ENCODE data around the gene DNAJC9.
"Not testable (repeated sequence)": the region's sequence is repeated elsewhere in the genome, so short reads cannot be mapped to it uniquely, and the experiment has no call there.

DNAJC9 gene

DNA sequence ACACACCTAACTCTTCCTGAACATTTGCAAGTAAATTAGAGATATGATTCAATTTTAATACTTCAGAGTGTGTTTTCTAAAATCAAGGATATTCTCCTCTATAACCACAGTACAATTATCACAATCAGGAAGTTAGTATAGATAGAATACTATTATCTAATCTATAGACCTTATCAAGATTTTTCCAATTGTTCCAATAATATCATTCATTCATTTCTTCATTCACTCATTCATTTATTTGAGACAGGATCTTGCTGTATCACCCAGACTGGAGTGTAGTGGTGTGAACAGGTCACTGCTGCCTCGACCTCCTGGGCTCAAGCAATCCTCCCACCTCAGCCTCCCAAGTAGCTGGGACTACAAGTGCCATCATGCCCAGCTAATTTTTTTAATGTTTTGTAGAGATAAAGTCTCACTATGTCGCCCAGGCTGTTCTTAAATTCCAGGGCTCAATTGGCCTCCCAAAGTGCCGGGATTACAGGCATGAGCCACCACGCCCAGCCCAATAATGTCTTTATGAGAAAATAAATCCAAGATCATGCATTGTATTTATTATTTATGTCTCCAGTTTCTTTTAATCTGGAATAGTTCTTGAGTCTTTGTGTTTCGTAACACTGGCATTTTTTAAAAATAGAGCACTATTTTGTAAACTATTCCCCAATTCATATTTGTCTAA is 16.0 kb upstream of the DNAJC9 start:
- Histone ChIP-seq H3K4me2 (ENCODE audit: low read depth, low read length) (no peak overlapping the region), H3K4me3 (ENCODE audit: low read length) (no peak overlapping the region), H3K9me2 (replicated peaks; ENCODE audit: insufficient read depth, low read length) (no peaks in the 10 kb centered on the region), H3K36me3 (replicated peaks; ENCODE audit: insufficient read depth, low read length) (no peaks in the 10 kb centered on the region), H4K20me1 (ENCODE audit: insufficient read depth, low read length) (no peaks in the 10 kb centered on the region), H3K9ac (ENCODE audit: low read length) (no peak overlapping the region), H3K27ac (ENCODE audit: low read length) (no peak overlapping the region), H3K27me3 (replicated peaks; ENCODE audit: insufficient read depth, low read length) (no peaks in the 10 kb centered on the region), H3K9me3 (replicated peaks; ENCODE audit: insufficient read depth, low read length) (no peaks in the 10 kb centered on the region), H3F3A (ENCODE audit: insufficient read depth, low read length) (no peaks in the 10 kb centered on the region), H2AFZ (ENCODE audit: low read length) (no peak overlapping the region), H3K79me2 (ENCODE audit: low read length) (no peaks in the 10 kb centered on the region), H3K4me1 (ENCODE audit: low read length) (no peaks in the 10 kb centered on the region)
- TF ChIP-seq CTCF (IDR thresholded peaks at IDR 0.05; ENCODE audit: low read length) (no peak), EZH2 (optimal IDR thresholded peaks at IDR 0.05; ENCODE audit: low read depth, low read length) (no peak), EZH2phosphoT487 (IDR thresholded peaks at IDR 0.05; ENCODE audit: low read length) (no peak)
- DNase-seq, result no peak

GRCh38 chr10:73262105-73262730 is 15.2 kb upstream of the DNAJC9 start:
- Histone ChIP-seq H4K20me1 (ENCODE audit: insufficient read depth, low read length) (no peaks in the 10 kb centered on the region), H3K4me1 (ENCODE audit: low read length) (no peaks in the 10 kb centered on the region), H3K79me2 (ENCODE audit: low read length) (no peaks in the 10 kb centered on the region), H2AFZ (ENCODE audit: low read length) (no peak overlapping the region), H3K4me2 (ENCODE audit: low read depth, low read length) (no peak overlapping the region), H3K27ac (ENCODE audit: low read length) (no peak overlapping the region), H3K9ac (ENCODE audit: low read length) (no peak overlapping the region), H3K9me2 (replicated peaks; ENCODE audit: insufficient read depth, low read length) (no peaks in the 10 kb centered on the region), H3K4me3 (ENCODE audit: low read length) (no peak overlapping the region), H3F3A (ENCODE audit: insufficient read depth, low read length) (no peaks in the 10 kb centered on the region), H3K9me3 (replicated peaks; ENCODE audit: insufficient read depth, low read length) (no peaks in the 10 kb centered on the region), H3K27me3 (replicated peaks; ENCODE audit: insufficient read depth, low read length) (no peaks in the 10 kb centered on the region), H3K36me3 (replicated peaks; ENCODE audit: insufficient read depth, low read length) (no peaks in the 10 kb centered on the region)
- TF ChIP-seq EZH2phosphoT487 (IDR thresholded peaks at IDR 0.05; ENCODE audit: low read length), result no peak
- no peak for TF ChIP-seq CTCF (IDR thresholded peaks at IDR 0.05; ENCODE audit: low read length)
- no peak for TF ChIP-seq EZH2 (optimal IDR thresholded peaks at IDR 0.05; ENCODE audit: low read depth, low read length)
- no peak for DNase-seq

- no peak for DNase-seq
- H3K9ac ChIP-seq (ENCODE audit: low read length), result no peak overlapping the region
- no peaks in the 10 kb centered on the region for H3K9me3 ChIP-seq (replicated peaks; ENCODE audit: insufficient read depth, low read length)
- H3K36me3 ChIP-seq (replicated peaks; ENCODE audit: insufficient read depth, low read length), result no peaks in the 10 kb centered on the region
- no peak overlapping the region for H2AFZ ChIP-seq (ENCODE audit: low read length)
- no peaks in the 10 kb centered on the region for H3K9me2 ChIP-seq (replicated peaks; ENCODE audit: insufficient read depth, low read length)
- H3K27me3 ChIP-seq (replicated peaks; ENCODE audit: insufficient read depth, low read length), result no peaks in the 10 kb centered on the region
- H3K79me2 ChIP-seq (ENCODE audit: low read length), result no peaks in the 10 kb centered on the region
- no peaks in the 10 kb centered on the region for H4K20me1 ChIP-seq (ENCODE audit: insufficient read depth, low read length)
- H3K27ac ChIP-seq (ENCODE audit: low read length), result no peak overlapping the region
- H3F3A ChIP-seq (ENCODE audit: insufficient read depth, low read length), result no peaks in the 10 kb centered on the region; the same call in 1 of the 2 replicates
- H3K4me1 ChIP-seq (ENCODE audit: low read length), result no peaks in the 10 kb centered on the region
- no peak for TF ChIP-seq EZH2phosphoT487 (IDR thresholded peaks at IDR 0.05; ENCODE audit: low read length)
- TF ChIP-seq CTCF (IDR thresholded peaks at IDR 0.05; ENCODE audit: low read length), result no peak
- TF ChIP-seq EZH2 (optimal IDR thresholded peaks at IDR 0.05; ENCODE audit: low read depth, low read length), result no peak
- H3K4me3 ChIP-seq (ENCODE audit: low read length), result no peak overlapping the region
- H3K4me2 ChIP-seq (ENCODE audit: low read depth, low read length), result no peak overlapping the region
Observed at GRCh38 chr10:73261362-73261995, 14.4 kb upstream of the DNAJC9 start.

GRCh38 chr10:73258612-73259011 is 11.6 kb upstream of the DNAJC9 start:
- not testable (repeated sequence) for H3K9ac ChIP-seq (ENCODE audit: low read length); H3K36me3 ChIP-seq (replicated peaks; ENCODE audit: insufficient read depth, low read length); H3K27ac ChIP-seq (ENCODE audit: low read length); DNase-seq; H3K79me2 ChIP-seq (ENCODE audit: low read length); H3F3A ChIP-seq (ENCODE audit: insufficient read depth, low read length); H3K4me2 ChIP-seq (ENCODE audit: low read depth, low read length); H3K4me3 ChIP-seq (ENCODE audit: low read length); H3K9me3 ChIP-seq (replicated peaks; ENCODE audit: insufficient read depth, low read length); H3K4me1 ChIP-seq (ENCODE audit: low read length); H3K9me2 ChIP-seq (replicated peaks; ENCODE audit: insufficient read depth, low read length); H4K20me1 ChIP-seq (ENCODE audit: insufficient read depth, low read length); H3K27me3 ChIP-seq (replicated peaks; ENCODE audit: insufficient read depth, low read length); H2AFZ ChIP-seq (ENCODE audit: low read length)

Measured in MM.1S (cell line).